Activated CD8-positive, alpha-beta memory T cell treated with anti-CD3 and anti-CD28 coated beads, Interleukin-2, amount 50 U/mL, for 24 hours (primary cell): ENCODE measurements around the gene URM1.

Experiments used
- DNase-seq: peaks from one replicate; pipeline ENCODE4 v3.0.0-alpha.2; 2020; ENCODE audit errors: extremely low read depth

URM1 gene

GRCh38 chr9:128385496-128386460 is 14.6 kb downstream of the URM1 start:
- no peak for DNase-seq

GRCh38 chr9:128388150-128388549 is 17.0 kb downstream of the URM1 start:
- no peak for DNase-seq

- DNase-seq, result no peak
Observed at GRCh38 chr9:128389395-128390149, 18.4 kb downstream of the URM1 start.

GRCh38 chr9:128390150-128390812 is 19.1 kb downstream of the URM1 start:
- no peak for DNase-seq

- DNase-seq, result no peak
Observed at GRCh38 chr9:128390813-128391711, 19.9 kb downstream of the URM1 start.

- DNase-seq, result no peak
Observed at GRCh38 chr9:128391956-128392301, 20.8 kb downstream of the URM1 start.

GRCh38 chr9:128392302-128393144 is 21.3 kb downstream of the URM1 start:
- no peak for DNase-seq

GRCh38 chr9:128393145-128393775 is 22.1 kb downstream of the URM1 start:
- no peak for DNase-seq

GRCh38 chr9:128393970-128394369 is 22.8 kb downstream of the URM1 start:
- DNase-seq, result no peak

GRCh38 chr9:128394379-128395168 is 23.4 kb downstream of the URM1 start:
- DNase-seq, result no peak

- no peak for DNase-seq
Observed at GRCh38 chr9:128396970-128397613, 25.9 kb downstream of the URM1 start.

- DNase-seq, result no peak
Observed at GRCh38 chr9:128397831-128398230, 26.7 kb downstream of the URM1 start.

- DNase-seq, result no peak
Observed at GRCh38 chr9:128399861-128400260, 28.7 kb downstream of the URM1 start.

GRCh38 chr9:128404560-128404959 is 33.4 kb downstream of the URM1 start:
- DNase-seq, result no peak

- DNase-seq, result no peak
Observed at GRCh38 chr9:128405077-128405779, 34.1 kb downstream of the URM1 start.

GRCh38 chr9:128405780-128406171 is 34.6 kb downstream of the URM1 start:
- DNase-seq, result no peak

GRCh38 chr9:128406848-128407391 is 35.7 kb downstream of the URM1 start:
- no peak for DNase-seq

- no peak for DNase-seq
Observed at GRCh38 chr9:128408963-128409431, 37.8 kb downstream of the URM1 start.
